GM04504 (cell line): ENCODE measurements around the gene FEM1B.

Experiments
- DNase-seq: peaks from one replicate; pipeline ENCODE4 v3.0.0-alpha.2; 2012; ENCODE audit warnings: low read depth

FEM1B gene

DNA sequence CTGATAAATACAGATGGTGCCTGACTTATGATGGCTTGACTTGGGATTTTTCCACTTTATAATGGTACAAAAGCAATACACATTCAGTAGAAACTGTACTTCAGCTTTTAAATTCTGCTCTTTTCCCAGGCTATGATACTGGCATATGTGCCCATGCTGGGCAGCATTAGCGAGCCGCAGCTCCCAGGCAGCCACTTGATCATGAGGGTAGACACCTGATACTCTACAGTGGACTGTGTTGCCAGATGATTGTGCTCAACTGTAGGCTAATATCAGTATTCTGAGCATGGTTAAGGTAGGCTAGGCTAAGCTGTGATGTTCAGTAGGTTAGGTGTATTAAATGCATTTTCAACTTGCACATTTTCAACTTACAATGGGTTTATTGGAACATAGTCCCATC, 17.7 kb upstream of the FEM1B start:
- DNase-seq = no peak

DNA sequence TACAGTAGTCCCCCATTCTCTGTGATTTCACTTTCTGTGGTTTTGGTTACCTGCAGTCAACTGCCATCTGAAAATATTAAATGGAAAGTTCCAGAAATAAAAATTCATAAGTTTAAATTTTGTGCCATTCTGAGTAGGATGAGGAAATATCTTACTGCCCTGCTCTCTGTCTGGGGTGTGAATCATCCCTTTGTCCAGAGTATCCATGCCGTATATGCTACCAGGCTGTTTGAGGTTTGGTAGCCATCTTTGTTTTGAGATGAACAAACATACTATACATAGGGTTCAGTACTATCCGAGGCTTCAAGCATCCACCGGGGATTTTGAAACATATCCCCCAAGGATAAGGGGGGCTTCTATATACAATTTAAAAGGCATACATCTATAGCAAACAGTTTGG, 16.3 kb upstream of the FEM1B start:
- no peak for DNase-seq

DNA sequence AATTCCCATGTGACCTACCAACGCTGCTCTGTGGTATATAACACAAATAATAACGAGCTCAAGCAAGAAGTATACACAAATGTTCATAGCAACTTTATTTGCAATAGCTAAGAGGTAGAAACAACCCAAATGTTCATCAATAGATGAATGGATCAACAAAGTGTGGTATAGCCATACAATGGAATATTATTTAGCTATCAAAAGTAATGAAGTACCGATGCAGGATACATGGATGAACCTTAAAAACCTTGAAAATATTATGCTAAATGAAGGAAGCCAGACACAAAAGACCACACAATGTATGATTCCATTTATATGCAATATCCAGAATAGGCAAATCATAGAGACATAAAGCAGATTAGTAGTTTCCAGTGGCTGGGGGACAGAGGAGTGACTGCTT, 15.6 kb upstream of the FEM1B start:
- no peak for DNase-seq

DNA sequence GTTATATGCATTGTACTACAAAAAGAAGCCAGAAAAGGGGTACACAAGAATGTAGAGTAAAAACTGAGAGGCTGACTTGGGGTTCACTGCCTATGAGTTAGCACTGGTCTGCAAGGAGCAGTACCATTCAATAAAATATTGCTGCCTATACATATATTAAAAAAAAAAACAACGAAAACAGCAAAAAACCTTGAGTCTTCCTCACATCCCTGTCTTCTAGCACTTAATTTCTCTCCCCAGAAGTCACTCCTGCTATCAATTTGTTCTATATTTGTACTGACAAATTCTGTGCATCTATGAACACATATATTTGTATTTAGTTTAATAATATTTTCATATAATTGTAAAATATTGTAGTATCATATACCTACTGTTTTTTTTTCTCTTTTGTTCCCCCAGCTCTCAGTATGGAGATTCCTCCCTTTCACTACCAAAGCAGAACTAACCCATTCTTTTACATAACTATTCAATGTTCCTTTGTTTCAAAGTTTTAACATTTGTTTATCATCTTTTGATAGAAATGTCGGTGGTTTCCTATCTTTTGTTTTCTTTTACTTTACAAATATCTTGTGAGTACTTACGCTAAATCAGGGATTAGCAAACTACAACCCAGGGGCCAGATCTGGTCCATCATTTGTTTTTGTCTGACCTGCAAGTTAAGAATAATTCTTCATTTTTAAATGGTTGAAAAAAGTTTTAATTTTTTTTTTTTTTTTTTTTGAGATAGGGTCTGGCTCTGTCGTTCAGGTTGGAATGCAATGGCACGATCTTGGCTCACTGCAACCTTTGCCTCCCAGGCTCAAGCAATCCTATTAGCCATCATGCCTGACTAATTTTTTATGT, 14.8 kb upstream of the FEM1B start:
- no peak for DNase-seq

DNA sequence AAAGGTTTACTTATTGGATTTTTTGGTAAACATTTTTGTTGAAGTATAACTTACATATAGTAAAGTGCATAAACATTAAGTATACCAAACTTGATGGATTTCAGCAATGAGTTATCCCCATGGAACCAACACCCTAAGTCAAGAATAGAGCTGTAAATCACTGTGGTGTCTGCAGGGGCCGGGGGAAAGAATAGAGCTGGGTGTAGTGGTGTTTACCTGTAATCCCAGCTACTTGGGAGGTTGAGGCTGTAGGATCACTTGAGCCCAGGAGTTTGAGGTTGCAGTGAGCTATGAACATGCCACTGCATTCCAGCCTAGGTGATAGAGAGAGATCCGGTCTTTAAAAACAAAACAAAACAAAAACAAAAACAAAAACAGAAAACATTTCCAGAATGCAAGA, 13.3 kb upstream of the FEM1B start:
- DNase-seq = no peak

DNA sequence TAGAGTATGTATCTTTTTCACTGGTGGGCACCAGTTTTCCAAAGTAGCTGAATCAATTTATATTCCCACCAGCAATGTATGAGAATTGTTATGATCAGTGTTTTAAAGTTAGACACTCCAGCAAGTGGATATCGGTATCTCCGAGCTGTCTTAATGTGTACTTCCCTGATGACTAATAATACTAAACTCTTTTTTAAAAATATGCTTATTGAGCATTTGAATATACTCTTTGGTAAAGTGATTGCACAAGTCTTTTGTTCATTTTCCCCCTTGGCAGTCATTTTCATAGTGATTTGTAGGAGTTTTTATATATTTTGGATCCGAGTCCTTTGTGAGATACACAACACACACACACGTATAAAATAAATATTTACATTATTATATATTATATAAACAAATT, 12.5 kb upstream of the FEM1B start:
- DNase-seq = no peak

DNA sequence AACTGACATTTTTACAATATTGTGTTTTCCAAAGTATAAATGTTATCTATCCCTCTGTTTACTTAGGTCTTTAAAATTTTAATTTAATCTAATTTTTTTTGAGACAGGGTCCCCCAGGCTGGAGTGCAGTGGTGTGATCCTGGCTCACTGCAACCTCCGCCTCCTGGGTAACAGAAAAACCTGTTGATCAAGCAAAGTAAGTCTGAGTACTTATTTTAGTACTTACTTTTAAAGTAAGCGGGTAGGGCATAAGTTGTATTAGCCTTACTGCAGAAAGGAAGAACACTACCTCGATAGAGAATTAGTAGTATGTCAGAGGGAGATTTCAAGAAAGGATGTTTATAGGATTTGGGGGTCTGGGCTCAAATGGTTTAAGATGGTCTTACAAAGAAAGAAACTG, 11.9 kb upstream of the FEM1B start:
- no peak for DNase-seq

DNA sequence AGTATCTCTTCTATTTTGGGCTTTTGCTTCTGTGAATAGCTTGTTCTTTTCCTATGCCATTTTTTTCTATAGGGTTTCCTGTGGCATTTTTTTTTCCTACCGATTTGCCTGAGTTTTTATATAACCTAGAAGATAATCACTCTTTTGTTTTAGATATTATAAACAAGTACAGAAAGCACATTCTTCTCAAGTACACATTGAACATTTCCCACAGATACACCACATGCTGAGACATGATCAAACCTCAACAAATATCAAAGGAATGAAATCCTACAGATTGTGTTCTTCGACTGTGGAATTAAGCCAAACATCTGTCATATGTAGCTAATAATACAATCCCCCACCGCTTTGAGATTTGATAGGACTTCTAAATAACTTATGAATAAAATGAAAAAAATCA, 9.1 kb upstream of the FEM1B start:
- DNase-seq = no peak

DNA sequence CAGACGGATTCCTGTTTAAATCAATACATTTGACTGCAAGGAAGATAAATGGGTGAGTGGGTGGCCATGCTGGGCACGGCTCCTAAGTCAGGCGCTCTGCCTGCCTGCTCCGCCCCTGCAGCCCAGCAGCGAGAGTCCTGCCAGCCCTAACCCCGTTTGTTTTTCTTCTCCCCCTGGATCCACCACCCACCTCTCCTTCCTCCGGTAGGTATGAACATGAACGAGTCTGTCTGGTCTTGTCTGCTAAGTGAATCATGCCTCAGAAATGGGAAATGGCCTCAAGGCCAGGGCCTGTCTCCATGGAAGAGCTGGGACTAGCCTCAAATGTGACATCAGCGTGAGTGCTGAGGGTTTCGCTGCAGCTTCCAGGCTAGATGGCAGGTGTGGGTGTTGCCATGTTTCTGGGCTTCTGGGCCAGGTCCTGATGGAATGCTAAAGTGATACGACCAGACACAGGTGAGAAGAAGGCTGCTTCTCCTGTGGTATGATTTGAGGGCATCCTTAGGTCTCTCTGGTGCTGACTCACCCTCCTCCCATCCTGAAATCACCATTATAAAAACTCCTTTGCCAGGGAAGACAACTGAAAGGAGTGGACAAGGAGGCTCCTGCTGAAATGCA, 5.6 kb upstream of the FEM1B start:
- DNase-seq = peak; percentile 46

DNA sequence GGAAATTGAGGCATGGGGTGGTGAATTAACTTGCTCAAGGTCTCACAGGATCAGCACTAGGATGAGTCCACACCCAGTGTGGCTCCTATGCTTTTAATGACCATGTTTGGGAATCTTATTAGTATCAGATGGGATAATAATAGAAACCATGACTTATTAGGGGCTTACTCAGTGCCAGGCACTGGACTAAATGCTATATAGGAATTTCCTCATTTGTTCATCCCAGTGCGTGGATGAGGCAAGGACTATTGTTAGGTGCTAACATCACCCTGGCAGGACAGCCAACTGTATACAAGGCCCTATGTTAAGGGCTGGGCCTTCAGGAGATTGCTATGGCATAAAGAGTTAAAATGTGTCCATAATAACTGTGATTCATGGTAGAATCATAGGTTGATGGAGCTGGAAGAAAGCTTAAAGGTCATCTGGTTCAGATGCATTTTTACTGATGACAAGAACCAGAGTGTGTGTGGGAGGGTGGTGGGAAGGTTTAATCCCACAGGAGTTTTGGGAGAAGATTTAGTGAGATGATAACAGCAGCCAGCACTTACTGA, 4.7 kb upstream of the FEM1B start:
- DNase-seq = peak; percentile 54

DNA sequence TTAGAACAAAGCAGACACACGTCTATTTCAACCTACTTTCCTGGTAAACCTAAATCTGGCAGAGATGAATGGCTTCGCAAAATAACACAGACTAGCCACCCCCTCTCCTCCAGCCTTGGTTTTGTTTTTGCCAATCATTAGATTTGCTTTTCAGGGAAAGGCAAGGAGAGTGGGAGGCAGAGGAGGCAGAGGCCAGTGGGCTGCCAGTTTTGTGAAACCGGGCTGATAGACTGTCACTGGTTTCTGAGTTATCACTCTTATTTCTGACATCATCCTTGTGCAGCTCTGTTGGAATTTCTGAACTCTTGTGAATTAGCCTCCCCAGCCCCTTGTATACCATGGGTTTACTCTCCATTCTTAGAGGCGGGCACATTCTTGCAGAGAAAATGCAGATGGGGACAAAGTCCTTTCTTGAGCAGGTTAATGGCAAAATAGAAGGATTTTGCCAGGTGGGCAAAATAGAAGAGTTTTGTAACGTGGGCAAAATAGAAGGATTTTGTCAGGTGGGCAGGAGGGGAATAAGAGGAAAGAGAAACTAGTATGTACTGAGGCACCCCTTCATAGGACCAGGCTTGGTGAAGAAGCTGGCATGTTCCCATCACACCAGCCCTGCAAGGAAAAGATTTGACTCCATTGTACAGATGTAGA, 3.2 kb upstream of the FEM1B start:
- no peak for DNase-seq

DNA sequence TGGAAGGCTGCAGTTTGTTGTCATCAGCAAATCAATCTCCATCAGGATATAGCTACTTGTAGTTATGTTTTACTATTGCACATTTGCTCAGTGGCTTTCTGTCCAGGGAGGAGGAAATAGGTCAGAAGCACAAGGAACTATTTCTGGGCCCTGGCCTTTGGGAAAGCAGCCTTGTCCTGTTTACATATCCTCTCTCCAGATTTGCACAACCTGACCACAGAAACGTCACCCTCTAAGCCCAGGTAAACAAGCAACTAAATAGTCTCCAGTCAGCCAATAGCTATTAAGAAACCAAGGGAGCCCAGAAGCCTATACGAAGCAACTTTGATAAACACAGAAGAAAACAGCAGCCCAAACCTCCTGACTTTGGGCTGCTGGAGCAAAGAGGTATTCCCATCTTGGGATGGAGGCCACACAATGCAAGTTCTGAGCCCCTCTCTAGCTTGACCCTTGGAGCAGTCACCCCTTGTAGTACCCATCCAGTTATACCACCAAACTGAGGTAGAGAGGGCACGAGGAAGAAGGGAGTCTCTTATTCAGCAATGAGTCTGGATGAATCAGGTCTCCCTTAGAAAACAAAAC, 2.3 kb upstream of the FEM1B start:
- DNase-seq = no peak

DNA sequence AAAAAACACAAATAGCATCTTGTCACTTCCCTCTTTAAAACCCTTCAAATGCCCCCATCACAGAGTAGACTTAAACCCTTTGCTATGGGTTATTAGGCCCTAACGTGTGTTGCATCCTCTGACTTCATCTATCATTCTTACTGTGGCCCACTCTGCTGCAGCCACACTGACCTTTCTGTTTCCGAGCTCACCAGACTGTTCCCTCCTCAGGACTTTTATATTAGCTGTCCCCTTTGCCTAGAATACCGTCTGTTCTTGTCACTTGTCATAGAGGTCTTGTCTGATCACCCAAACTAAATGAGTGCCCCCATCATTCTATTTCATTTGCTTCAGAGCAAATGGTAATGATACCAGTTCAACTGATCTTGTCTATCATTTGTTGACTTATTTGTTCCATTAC, 877 bp upstream of the FEM1B start:
- no peak for DNase-seq

DNA sequence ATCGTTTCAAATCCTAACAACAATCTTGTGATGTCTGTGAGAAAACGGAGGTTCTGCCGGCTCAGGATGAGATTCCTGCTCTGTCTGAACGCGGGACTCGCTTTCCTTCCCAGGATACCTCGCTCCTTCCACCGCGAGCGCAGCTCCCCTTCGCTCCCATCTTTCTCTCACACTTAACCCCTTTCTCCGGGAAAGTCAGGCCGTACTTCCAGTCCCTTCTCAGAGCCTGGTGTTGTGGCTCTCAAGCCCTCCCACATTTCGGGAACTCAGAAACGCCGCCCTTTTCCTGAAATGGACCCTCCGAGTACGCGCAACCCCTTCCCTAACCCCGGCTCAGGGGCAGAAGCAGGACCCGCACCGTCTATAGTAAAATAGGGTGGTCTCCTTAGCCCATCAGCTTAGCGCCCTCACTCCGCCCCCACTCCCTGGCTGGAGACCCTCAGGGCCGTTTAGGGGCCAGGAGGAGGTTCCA, 378 bp upstream of the FEM1B start:
- no peak for DNase-seq

DNA sequence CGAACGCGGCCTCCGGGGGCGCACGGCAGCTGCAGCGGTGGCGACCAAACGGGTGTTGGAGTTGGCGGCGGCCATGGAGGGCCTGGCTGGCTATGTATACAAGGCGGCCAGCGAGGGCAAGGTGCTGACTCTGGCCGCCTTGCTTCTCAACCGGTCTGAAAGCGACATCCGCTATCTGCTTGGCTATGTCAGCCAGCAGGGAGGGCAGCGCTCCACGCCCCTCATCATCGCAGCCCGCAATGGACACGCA, 725 bp downstream of the FEM1B start:
- DNase-seq = no peak

DNA sequence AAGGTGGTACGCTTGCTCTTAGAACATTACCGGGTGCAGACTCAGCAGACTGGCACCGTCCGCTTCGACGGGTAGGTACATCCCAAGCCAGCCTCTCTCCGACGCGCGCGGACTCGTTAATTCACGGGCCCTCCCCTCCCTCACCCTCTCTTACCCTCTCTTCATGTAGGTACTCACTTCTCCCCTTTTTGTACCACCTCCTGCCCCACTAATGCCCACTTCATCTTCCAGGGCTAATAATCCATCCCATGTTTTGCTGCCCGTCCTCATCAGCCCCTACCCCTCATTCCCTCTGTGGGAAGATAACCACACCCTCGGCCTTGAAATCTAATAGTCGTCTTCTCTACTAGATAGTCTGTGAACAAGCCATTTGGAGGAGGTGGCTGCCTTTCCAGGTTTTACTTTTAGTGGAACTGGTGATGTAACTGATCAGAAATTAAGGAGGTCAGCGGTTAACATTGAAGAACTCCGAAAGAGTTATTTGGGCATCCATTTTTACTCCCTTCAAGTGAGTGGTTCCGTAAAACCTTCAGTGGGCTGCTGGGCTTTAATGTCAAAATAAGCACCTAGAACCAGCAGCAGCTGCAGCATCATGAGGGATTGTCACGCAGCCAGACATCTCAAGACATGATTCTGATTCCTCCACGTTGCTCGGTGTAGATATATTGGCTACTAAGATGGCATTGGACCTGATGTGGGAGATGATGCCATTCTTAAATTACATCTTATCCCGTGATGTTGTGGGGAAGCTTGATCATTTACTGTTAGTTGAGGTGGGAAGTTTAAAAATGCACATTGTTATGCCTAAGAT, 1.3 kb downstream of the FEM1B start:
- DNase-seq = no peak

DNA sequence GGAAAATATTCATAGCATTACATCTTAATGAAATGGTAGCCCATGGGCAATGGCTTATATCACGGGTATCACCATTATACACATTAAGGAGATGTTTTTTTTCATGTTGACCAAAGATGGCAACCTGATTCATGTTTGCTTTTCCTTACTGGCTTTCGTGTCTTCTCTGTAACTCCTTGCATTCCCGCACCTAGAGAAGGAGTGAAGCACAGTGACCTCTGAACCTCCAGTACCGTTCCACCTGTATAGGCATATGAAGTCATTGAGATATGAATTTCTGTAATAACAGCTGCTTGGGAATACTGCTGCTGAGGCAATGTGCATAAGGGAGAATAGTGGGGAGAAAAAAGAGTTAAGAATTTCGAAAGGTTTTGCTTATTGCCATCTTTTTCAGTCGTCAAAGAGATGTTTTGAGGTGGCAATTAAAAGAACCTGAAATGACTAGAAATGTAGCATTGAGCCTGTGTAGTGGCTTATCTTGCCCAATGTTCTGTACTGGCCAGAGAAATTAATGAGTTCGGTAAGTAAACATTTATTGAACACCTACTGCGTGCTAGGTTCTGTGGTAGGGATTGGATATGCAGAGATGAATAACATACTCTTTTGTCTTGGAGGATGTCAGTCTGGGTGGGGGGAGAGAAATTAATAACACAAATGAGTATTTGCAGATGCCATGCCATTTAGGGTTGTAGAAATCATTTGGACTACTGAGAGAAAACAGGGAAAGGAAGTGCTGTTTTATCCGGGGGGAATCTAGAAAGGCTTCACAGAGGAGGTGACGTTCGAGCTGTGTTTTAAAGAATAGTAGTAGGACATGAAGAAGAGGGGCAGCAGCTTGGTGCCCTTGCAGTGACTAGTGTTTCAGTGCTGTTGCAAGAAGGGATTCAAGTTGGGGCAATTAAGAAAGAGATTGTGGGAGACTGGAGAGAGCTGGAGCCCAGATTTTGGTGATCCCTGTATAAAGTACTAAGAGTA, 2.5 kb downstream of the FEM1B start:
- no peak for DNase-seq

DNA sequence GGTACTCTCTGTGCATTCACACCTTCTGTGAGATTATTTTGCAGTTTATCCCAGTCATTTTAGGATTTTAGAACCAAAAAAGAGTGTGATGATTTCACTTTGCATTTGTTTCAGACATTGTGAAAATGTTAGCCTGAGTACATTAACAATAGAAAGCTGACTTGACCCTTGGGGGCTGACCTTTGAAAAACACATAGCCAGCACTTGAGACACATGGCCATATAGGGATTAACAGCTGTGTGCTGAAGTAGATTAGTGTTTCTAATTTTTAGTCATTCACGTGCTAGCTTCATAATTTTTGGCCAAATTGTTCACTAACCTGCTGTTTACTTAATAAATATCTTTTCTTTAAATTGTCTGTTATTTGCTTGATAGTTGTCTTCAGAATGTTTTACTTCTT, 3.5 kb downstream of the FEM1B start:
- DNase-seq = no peak

DNA sequence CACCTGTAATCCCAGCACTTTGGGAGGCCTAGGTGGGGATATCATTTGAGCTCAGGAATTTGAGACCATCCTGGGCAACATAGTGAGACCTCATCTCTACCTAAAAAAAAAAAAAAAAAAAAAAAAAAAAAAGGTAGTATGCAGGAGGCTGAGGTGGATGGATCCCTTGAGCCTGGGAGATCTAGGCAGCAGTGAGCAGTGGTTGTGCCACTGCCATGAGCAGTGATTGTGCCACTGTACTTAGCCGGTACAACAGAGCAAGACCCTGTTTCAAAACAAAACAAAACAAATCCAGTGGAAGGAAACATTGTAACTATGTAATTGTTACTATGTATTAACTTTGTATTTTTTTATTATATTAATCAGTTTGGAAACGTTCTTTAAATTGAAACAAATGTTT, 5.9 kb downstream of the FEM1B start:
- no peak for DNase-seq

DNA sequence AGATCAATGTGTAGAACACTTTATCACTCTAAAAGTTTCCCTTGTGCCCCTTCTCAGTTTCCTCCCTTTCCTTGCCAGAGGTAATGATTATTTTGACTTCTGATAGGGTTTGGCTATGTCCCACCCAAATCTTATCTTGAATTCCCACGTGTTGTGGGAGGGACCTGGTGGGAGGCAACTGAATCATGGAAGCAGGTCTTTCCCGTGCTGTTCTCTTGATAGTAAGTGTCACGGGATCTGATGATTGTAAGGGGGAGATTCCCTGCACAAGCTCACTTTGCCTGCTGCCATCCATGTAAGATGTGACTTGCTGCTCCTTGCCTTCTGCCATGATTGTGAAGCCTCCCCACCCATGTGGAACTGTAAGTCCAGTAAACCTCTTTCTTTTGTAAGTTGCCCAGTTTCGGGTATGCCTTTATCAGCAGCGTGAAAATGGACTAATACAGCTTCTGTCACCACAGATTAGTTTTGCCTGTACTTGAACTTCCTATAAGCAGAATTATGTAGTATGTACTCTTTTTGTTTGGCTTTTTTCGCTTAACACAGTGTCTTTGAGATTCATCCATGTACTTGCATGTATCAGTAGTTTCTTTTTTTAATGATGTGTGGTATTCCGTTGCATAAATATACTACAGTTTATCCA, 7.2 kb downstream of the FEM1B start:
- DNase-seq = no peak
